Right atrium auricular region (tissue), 2 donors: ENCODE results near the gene DPRX. TPM values are rescaled to one million over a fixed set of nuclear protein-coding genes. Genes with fewer than 3 reads are reported as not detected.

ENCODE experiments used
- DNase-seq: peaks from one replicate; pipeline ENCODE4 v3.0.0-alpha.2; 2019; ENCODE audit warnings: low spot score
- H3K27ac ChIP-seq, 2 donors: fragments of 200-600 bp; sonication (generic); 1 replicate in 1 of 2; 2 replicates in 1 of 2; pipeline ENCODE4 v1.5.1; 2016 to 2019
- H3K27me3 ChIP-seq, 2 donors: fragments of 200-600 bp; sonication (generic); one replicate each; pipeline versions ENCODE4 v1.5.1 to v1.6.0; 2017 to 2019
- H3K36me3 ChIP-seq: fragments of 200-600 bp; sonication (generic); one replicate; pipeline ENCODE4 v1.5.1; 2016
- H3K4me1 ChIP-seq, 2 donors: fragments of 200-600 bp; sonication (generic); one replicate each; pipeline versions ENCODE4 v1.5.1 to v1.6.0; 2017 to 2019
- H3K4me3 ChIP-seq, 2 donors: fragments of 200-600 bp; sonication (generic); 1 replicate in 1 of 2; 2 replicates in 1 of 2; pipeline ENCODE4 v1.5.1; 2017 to 2019; ENCODE audit warnings: mild to moderate bottlenecking in 1 of 2, moderate library complexity in 1 of 2
- H3K9me3 ChIP-seq, 2 donors: fragments of 200-600 bp; sonication (generic); one replicate each; pipeline ENCODE4 v1.5.1; 2019
- total RNA-seq, 2 donors: library from RNA; depleted of rRNA; stranded (reverse); fragments of >200 nt; gene quantifications; one replicate each; pipeline ENCODE4 v1.1.0, GENCODE V29; 2016
- TF ChIP-seq, protein P1 (sequence below), 2 donors: fragments of 200-600 bp; sonication (generic); IDR thresholded peaks; one replicate each; pipeline ENCODE4 v1.5.1; 2019; ENCODE audit warnings: antibody characterized with exemption in 2 of 2

DPRX gene
- total RNA-seq, 2 donors from 2014 or later: not detected

- Histone ChIP-seq H3K27ac (no peak overlapping the region), H3K4me3 (no peak overlapping the region), H3K27me3 (no peaks in the 10 kb centered on the region), H3K4me1 (no peaks in the 10 kb centered on the region), H3K36me3 (no peaks in the 10 kb centered on the region), H3K9me3 (no peaks in the 10 kb centered on the region)
- DNase-seq: no peak
- TF ChIP-seq, protein P1, sequence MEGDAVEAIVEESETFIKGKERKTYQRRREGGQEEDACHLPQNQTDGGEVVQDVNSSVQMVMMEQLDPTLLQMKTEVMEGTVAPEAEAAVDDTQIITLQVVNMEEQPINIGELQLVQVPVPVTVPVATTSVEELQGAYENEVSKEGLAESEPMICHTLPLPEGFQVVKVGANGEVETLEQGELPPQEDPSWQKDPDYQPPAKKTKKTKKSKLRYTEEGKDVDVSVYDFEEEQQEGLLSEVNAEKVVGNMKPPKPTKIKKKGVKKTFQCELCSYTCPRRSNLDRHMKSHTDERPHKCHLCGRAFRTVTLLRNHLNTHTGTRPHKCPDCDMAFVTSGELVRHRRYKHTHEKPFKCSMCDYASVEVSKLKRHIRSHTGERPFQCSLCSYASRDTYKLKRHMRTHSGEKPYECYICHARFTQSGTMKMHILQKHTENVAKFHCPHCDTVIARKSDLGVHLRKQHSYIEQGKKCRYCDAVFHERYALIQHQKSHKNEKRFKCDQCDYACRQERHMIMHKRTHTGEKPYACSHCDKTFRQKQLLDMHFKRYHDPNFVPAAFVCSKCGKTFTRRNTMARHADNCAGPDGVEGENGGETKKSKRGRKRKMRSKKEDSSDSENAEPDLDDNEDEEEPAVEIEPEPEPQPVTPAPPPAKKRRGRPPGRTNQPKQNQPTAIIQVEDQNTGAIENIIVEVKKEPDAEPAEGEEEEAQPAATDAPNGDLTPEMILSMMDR (IDR thresholded peaks at IDR 0.05): no peak
These were observed 9.7 kb upstream of the DPRX start for GRCh38 chr19:53621885-53622740.

- Histone ChIP-seq H3K4me1 (no peaks in the 10 kb centered on the region), H3K27ac (no peak overlapping the region), H3K36me3 (no peaks in the 10 kb centered on the region), H3K4me3 (no peak overlapping the region), H3K9me3 (no peaks in the 10 kb centered on the region), H3K27me3 (no peaks in the 10 kb centered on the region)
- TF ChIP-seq, protein P1 (IDR thresholded peaks at IDR 0.05): no peak
- no peak for DNase-seq
These were observed 6.8 kb upstream of the DPRX start for GRCh38 chr19:53624771-53625545.

DNA sequence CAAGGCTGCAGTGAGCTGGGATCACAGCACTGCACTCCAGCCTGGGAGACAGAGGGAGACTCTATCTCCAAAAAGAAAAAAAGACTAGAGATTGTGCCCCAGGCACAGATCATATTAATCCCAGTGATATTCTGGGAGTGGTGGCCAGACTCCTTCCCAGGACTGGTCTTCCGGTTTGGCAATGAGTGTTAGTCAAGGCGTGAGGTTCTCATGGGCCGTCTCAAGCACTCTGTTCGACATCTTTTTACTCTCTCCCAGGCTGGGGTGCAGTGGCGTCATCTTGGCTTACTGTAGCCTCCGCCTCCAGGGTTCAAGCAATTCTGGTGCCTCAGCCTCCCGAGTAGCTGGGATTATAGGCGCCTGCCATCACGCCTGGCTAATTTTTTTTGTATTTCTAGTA lies 5.3 kb upstream of the DPRX start:
- no peaks in the 10 kb centered on the region for H3K36me3 ChIP-seq
- no peak overlapping the region for H3K27ac ChIP-seq
- no peak overlapping the region for H3K4me3 ChIP-seq
- TF ChIP-seq, protein P1 (IDR thresholded peaks at IDR 0.05): no peak
- no peak for DNase-seq
- H3K4me1 ChIP-seq: no peaks in the 10 kb centered on the region
- no peaks in the 10 kb centered on the region for H3K9me3 ChIP-seq
- H3K27me3 ChIP-seq: no peaks in the 10 kb centered on the region

- Histone ChIP-seq H3K9me3 (no peaks in the 10 kb centered on the region), H3K27ac (no peak overlapping the region), H3K27me3 (no peaks in the 10 kb centered on the region), H3K36me3 (no peaks in the 10 kb centered on the region), H3K4me3 (no peak overlapping the region), H3K4me1 (no peaks in the 10 kb centered on the region)
- TF ChIP-seq, protein P1 (IDR thresholded peaks at IDR 0.05): no peak
- DNase-seq: no peak
These were observed 4.8 kb upstream of the DPRX start for GRCh38 chr19:53626976-53627375.

DNA sequence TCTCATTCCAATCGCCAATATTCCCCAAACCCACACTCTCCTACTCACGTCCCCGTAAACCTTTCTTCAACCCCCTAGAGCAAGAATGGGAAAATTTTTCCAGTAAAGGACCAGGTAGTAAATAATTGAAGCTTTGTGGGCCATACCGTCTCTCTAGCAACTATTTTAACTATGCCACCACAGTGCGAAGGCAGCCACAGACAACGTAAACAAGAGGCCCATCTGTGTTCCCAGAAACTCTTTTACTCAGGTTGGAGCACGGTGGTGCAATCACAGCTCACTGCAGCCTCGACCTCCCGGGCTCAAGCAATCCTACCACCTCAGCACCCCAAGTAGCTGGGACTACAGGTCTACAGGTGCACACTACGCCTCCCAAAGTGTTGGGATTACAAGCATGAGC lies 3.0 kb downstream of the DPRX start:
- no peak for DNase-seq
- H3K27ac ChIP-seq: no peak overlapping the region
- TF ChIP-seq, protein P1 (IDR thresholded peaks at IDR 0.05): no peak
- no peaks in the 10 kb centered on the region for H3K36me3 ChIP-seq
- H3K4me3 ChIP-seq: no peak overlapping the region
- H3K9me3 ChIP-seq: no peaks in the 10 kb centered on the region
- H3K27me3 ChIP-seq: no peaks in the 10 kb centered on the region
- H3K4me1 ChIP-seq: no peaks in the 10 kb centered on the region
